Motor neuron (in vitro differentiated cells): ENCODE data around the gene ZNF784. TPM values are rescaled to one million over a fixed set of nuclear protein-coding genes. Genes with fewer than 3 reads are reported as not detected.
A peak's percentile ranks its signal among the peaks of the same experiment; 100 is the strongest.
"Not testable (repeated sequence)": the region's sequence is repeated elsewhere in the genome, so short reads cannot be mapped to it uniquely, and the experiment has no call there.

Experiments used
- ATAC-seq, 8 experiments: fragments of 200-7000 bp; cut with Tn5 transposase; replicated peaks in 6 of 8; 2 replicates each; pipeline ENCODE4 v1.8.0; 2021; ENCODE audit warnings: mild to moderate bottlenecking in 8 of 8, moderate library complexity in 8 of 8
- H3K27ac ChIP-seq, 2 donors: fragments of 250-450 bp; sonication (Bioruptor Pico); 2 replicates each; pipeline ENCODE4 v1.9.0; 2021; ENCODE audit warnings: antibody characterized with exemption in 2 of 2, mild to moderate bottlenecking in 2 of 2, moderate library complexity in 1 of 2
- H3K4me1 ChIP-seq, 2 donors: fragments of 250-450 bp; sonication (Bioruptor Pico); replicated peaks in 1 of 2; 2 replicates each; pipeline ENCODE4 v1.6.1; 2021; ENCODE audit warnings: antibody characterized with exemption in 2 of 2, mild to moderate bottlenecking in 2 of 2, moderate library complexity in 1 of 2
- H3K4me3 ChIP-seq, 5 donors: fragments of 250-450 bp; sonication (Bioruptor Pico); 2 replicates each; pipeline ENCODE4 v1.9.0; 2021; ENCODE audit warnings: antibody characterized with exemption in 5 of 5, mild to moderate bottlenecking in 5 of 5, moderate library complexity in 4 of 5
- WGBS, 10 experiments: fragments of 450-650 bp; shearing (Covaris generic); methylation state at CpG; one replicate each; pipeline ENCODE4 v1.0.0; 2022; 5-methylcytosine and 5-hydroxymethylcytosine counted together
- in situ Hi-C, 9 experiments: fragments of 400-800 bp; cut with MboI; loops; one replicate each; pipeline ENCODE4 v1.15.0; 2021; ENCODE audit warnings: low sequenced_read_pairs in 9 of 9, low pct_unique_long_range_greater_than_20kb in 2 of 9; ENCODE audit not compliant: unreplicated experiment in 9 of 9
- total RNA-seq, 8 experiments: library from RNA; unstranded; fragments of 300-600 nt; gene quantifications; 2 replicates each; pipeline versions ENCODE4 v1.2.3 to v1.2.4, GENCODE V29; 2022

The ZNF784 gene
- total RNA-seq, 8 experiments from 2014 or later: 1.6 to 8.2 (median 4.1) TPM

- ATAC-seq: peak in 2 of 8 experiments; percentile 3 to 4
- peaks cover 10 to 21% of the 10 kb centered on the region in 2 donors for H3K4me1 ChIP-seq
- no peak overlapping the region for H3K27ac ChIP-seq
- in situ Hi-C loops: no loop called here
- 40 to 100% (median 80%) methylated on average over 1 to 3 of the region's 10 CpGs; no CpG with 5 or more reads in 5 of the 10 experiments for WGBS, 10 experiments
- no peak overlapping the region for H3K4me3 ChIP-seq
Measured at GRCh38 chr19:55590617-55591016, 33.7 kb downstream of the ZNF784 start.

- ATAC-seq: no peak
- peaks cover 13 to 21% of the 10 kb centered on the region in 2 donors for H3K4me1 ChIP-seq
- no peak overlapping the region for H3K27ac ChIP-seq
- H3K4me3 ChIP-seq: no peak overlapping the region
- in situ Hi-C loops: no loop called here
- WGBS, 10 experiments: 34 to 100% (median 65%) methylated on average over 1 to 7 of the region's 7 CpGs; no CpG with 5 or more reads in 2 of the 10 experiments
Measured at GRCh38 chr19:55590109-55590508, 34.3 kb downstream of the ZNF784 start.

GRCh38 chr19:55588738-55589137 is 35.6 kb downstream of the ZNF784 start:
- in situ Hi-C loops: no loop called here
- WGBS, 10 experiments: 35 to 100% (median 84%) methylated on average over 3 to 6 of the region's 8 CpGs; no CpG with 5 or more reads in 4 of the 10 experiments
- no peak overlapping the region for H3K4me3 ChIP-seq
- no peak overlapping the region for H3K27ac ChIP-seq
- peaks cover 13 to 21% of the 10 kb centered on the region in 2 donors for H3K4me1 ChIP-seq
- no peak for ATAC-seq

- Histone ChIP-seq H3K27ac (peak overlapping the region; percentile 81 to 84), H3K4me3 (peak overlapping the region; percentile 25 to 38 (median 33)), H3K4me1 (peaks cover 14 to 22% of the 10 kb centered on the region in 2 donors)
- peak; percentile 86 to 95 (median 90) for ATAC-seq
- in situ Hi-C loops: no loop called here
- 0 to 16% (median 3%) methylated on average over 1 to 17 of the region's 40 CpGs for WGBS, 10 experiments
Measured at GRCh38 chr19:55586976-55587668, 37.2 kb downstream of the ZNF784 start.

GRCh38 chr19:55585658-55586339 is 38.6 kb downstream of the ZNF784 start:
- Histone ChIP-seq H3K4me1 (peaks cover 20 to 27% of the 10 kb centered on the region in 2 donors), H3K4me3 (peak overlapping the region; percentile 11 to 29 (median 16)), H3K27ac (peak overlapping the region; percentile 81 to 84)
- ATAC-seq: peak in 7 of 8 experiments; percentile 22 to 83 (median 74)
- WGBS, 10 experiments: 0 to 29% (median 22%) methylated on average over 2 to 9 of the region's 36 CpGs; no CpG with 5 or more reads in 2 of the 10 experiments
- in situ Hi-C loops: no loop called here

GRCh38 chr19:55584871-55585270 is 39.5 kb downstream of the ZNF784 start:
- H3K27ac ChIP-seq: no peak overlapping the region
- 60 to 98% (median 95%) methylated on average over 1 to 7 of the region's 11 CpGs; no CpG with 5 or more reads in 5 of the 10 experiments for WGBS, 10 experiments
- ATAC-seq: no peak
- no peak overlapping the region for H3K4me3 ChIP-seq
- H3K4me1 ChIP-seq: peaks cover 20 to 25% of the 10 kb centered on the region in 2 donors
- in situ Hi-C loops: no loop called here

- H3K4me3 ChIP-seq, in situ Hi-C loops, ATAC-seq, H3K27ac ChIP-seq: not testable (repeated sequence)
- WGBS, 10 experiments: 31 to 100% (median 92%) methylated on average over 1 to 8 of the region's 8 CpGs; no CpG with 5 or more reads in 1 of the 10 experiments
- H3K4me1 ChIP-seq: peaks cover 20 to 25% of the 10 kb centered on the region in 2 donors
Measured at GRCh38 chr19:55583897-55584296, 40.5 kb downstream of the ZNF784 start.

GRCh38 chr19:55582284-55582683 is 42.1 kb downstream of the ZNF784 start:
- H3K27ac ChIP-seq: peak overlapping the region in 1 of 2 donors; percentile 94
- in situ Hi-C loops: not testable (repeated sequence)
- 37 to 100% (median 73%) methylated on average over 1 to 4 of the region's 4 CpGs; no CpG with 5 or more reads in 2 of the 10 experiments for whole genome bisulfite sequencing, 10 experiments

GRCh38 chr19:55581823-55582223 is 42.5 kb downstream of the ZNF784 start:
- 0 to 48% (median 15%) methylated on average over 1 to 5 of the region's 6 CpGs; no CpG with 5 or more reads in 1 of the 10 experiments for WGBS, 10 experiments
- no peak overlapping the region for H3K4me3 ChIP-seq
- H3K27ac ChIP-seq: peak overlapping the region; percentile 31 to 94
- in situ Hi-C loops: no loop called here
- H3K4me1 ChIP-seq: peaks cover 19 to 23% of the 10 kb centered on the region in 2 donors
- ATAC-seq: no peak

More at GRCh38 chr19:55582284-55582683, 42.1 kb downstream of the ZNF784 start:
- ATAC-seq, H3K4me3 ChIP-seq: not testable (repeated sequence)
- peaks cover 20 to 25% of the 10 kb centered on the region in 2 donors for H3K4me1 ChIP-seq

- WGBS, 10 experiments: 0 to 100% (median 33%) methylated on average over 1 to 10 of the region's 12 CpGs
- in situ Hi-C loops: no loop called here
- peak in 3 of 8 experiments; percentile 17 to 39 (median 37) for ATAC-seq
- Histone ChIP-seq H3K4me1 (peaks cover 14 to 18% of the 10 kb centered on the region in 2 donors), H3K4me3 (peak overlapping the region; percentile 75 to 99 (median 97)), H3K27ac (peak overlapping the region; percentile 94)
Measured at GRCh38 chr19:55581145-55581822, 43.1 kb downstream of the ZNF784 start.

GRCh38 chr19:55580628-55581144 is 43.7 kb downstream of the ZNF784 start, which contains the start of gene ZNF579:
TSS of gene ZNF579 (minus strand) at chr19:55580848. CDS start at chr19:55579639, 1,209 bp downstream.
- in situ Hi-C loops: no loop called here
- WGBS, 10 experiments: no CpG with 5 or more reads among the region's 24 CpGs
- Histone ChIP-seq H3K4me3 (peak within 1 kb of the TSS; percentile 75 to 99 (median 97)), H3K27ac (peak within 1 kb of the TSS; percentile 94), H3K4me1 (peaks cover 10 to 13% of the 10 kb centered on the region in 2 donors)
- peak; percentile 70 to 84 (median 76) for ATAC-seq

GRCh38 chr19:55579766-55580621 is 44.4 kb downstream of the ZNF784 start:
- Histone ChIP-seq H3K4me3 (peak overlapping the region; percentile 75 to 99 (median 97)), H3K4me1 (peaks cover 7 to 13% of the 10 kb centered on the region in 2 donors), H3K27ac (peak overlapping the region; percentile 94)
- in situ Hi-C loops: no loop called here
- 0 to 66% (median 22%) methylated on average over 1 to 5 of the region's 20 CpGs for WGBS, 10 experiments
- ATAC-seq: peak; percentile 37 to 76 (median 42)
